Smooth muscle cell (in vitro differentiated cells): Measurements from ENCODE around the gene GRB2. TPM values are rescaled to one million over a fixed set of nuclear protein-coding genes. Genes with fewer than 3 reads are reported as not detected.

Experiments used
- DNase-seq: peaks from one replicate; lab custom pipeline; 2025; ENCODE audit not compliant: unreplicated experiment; lab: John Stamatoyannopoulos, UW
- H2AFZ ChIP-seq: fragments of 200-600 bp; sonication (generic); 2 replicates; pipeline ENCODE4 v1.6.0; 2016; ENCODE audit warnings: antibody characterized with exemption, low read depth, mild to moderate bottlenecking
- H3F3A ChIP-seq: fragments of 200-600 bp; sonication (generic); 2 replicates; pipeline ENCODE4 v1.6.0; 2017; ENCODE audit warnings: antibody characterized with exemption, low read depth
- H3K27ac ChIP-seq: fragments of 200-600 bp; sonication (generic); 2 replicates; pipeline ENCODE4 v1.5.1; 2016; ENCODE audit warnings: low read depth, mild to moderate bottlenecking
- H3K27me3 ChIP-seq: fragments of 200-600 bp; sonication (generic); 2 replicates; pipeline ENCODE4 v1.6.1; 2016; ENCODE audit warnings: low read depth, mild to moderate bottlenecking
- H3K36me3 ChIP-seq: fragments of 200-600 bp; sonication (generic); 2 replicates; pipeline ENCODE4 v1.5.1; 2016; ENCODE audit warnings: low read depth
- H3K4me1 ChIP-seq: fragments of 200-600 bp; sonication (generic); 2 replicates; pipeline ENCODE4 v1.5.1; 2016; ENCODE audit warnings: low read depth
- H3K4me2 ChIP-seq: fragments of 200-600 bp; sonication (generic); 2 replicates; pipeline ENCODE4 v1.6.0; 2016; ENCODE audit warnings: mild to moderate bottlenecking
- H3K4me3 ChIP-seq: fragments of 200-600 bp; sonication (generic); 2 replicates; pipeline ENCODE4 v1.5.1; 2016; ENCODE audit warnings: mild to moderate bottlenecking
- H3K79me2 ChIP-seq: fragments of 200-600 bp; sonication (generic); 2 replicates; pipeline ENCODE4 v1.6.0; 2016; ENCODE audit warnings: low read depth, mild to moderate bottlenecking
- H3K9ac ChIP-seq: fragments of 200-600 bp; sonication (generic); 2 replicates; pipeline ENCODE4 v1.6.0; 2016; ENCODE audit warnings: low read depth
- H3K9me3 ChIP-seq: fragments of 200-600 bp; sonication (generic); replicated peaks from 2 replicates; pipeline ENCODE4 v1.5.1; 2016; ENCODE audit warnings: low read depth
- H4K20me1 ChIP-seq: fragments of 200-600 bp; sonication (generic); 2 replicates; pipeline ENCODE4 v1.6.0; 2016; ENCODE audit warnings: low read depth
- WGBS: methylation state at CpG from one replicate; pipeline ENCODE4 v1.1.7; 2016; ENCODE audit warnings: low lambda C conversion rate; 5-methylcytosine and 5-hydroxymethylcytosine counted together
- polyA plus RNA-seq: library from polyadenylated mRNA; unstranded; fragments of >200 nt; fragmentation: Nextera tagmentation; extraction: Ambion mirVana; gene quantifications from 2 replicates; pipeline ENCODE4 v1.2.1, GENCODE V29; 2016
- total RNA-seq: library from RNA; depleted of rRNA; stranded (reverse); fragments of >200 nt; gene quantifications from 2 replicates; pipeline ENCODE4 v1.2.3, GENCODE V29; 2014
- TF ChIP-seq, protein P1 (sequence below): fragments of 200-600 bp; sonication (generic); IDR thresholded peaks from 2 replicates; pipeline ENCODE4 v1.5.1; 2017; ENCODE audit warnings: borderline replicate concordance, mild to moderate bottlenecking, antibody characterized with exemption; ENCODE audit not compliant: insufficient read depth, poor library complexity, severe bottlenecking

The GRB2 gene
- total and polyA plus RNA-seq, 2 experiments from 2014 or later, result 62.4 to 80.1 TPM

DNA sequence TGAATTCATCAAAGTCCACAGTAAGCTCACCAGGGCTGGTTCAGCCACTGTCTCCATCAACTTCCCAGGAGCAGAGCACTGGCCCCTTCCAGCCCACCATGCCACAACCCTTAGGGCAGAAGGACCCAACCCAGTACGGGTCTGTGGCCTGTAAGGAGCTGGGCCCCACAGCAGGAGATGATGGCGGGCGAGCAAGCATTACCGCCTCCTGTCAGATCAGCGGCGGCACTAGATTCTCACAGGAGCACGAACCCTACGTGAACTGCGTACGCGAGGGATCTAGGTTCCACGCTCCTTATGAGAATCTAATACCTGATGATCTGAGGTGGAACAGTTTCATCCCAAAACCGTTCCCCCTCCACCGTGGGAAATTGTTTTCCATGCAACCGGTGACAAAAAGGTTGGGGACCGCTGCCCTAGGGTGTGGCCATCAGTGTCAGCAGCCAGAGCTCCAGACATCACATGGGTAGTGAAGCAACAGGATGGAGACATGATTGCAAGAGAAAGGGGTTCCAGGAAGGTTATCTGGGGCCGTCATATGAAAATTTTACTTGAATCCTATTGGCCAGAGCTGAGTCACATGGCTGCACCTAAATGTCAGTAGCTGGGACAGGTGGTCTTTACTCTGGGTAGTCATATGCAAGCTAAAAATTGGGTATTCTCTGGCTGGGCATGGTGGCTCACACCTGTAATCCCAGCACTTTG is 103.8 kb downstream of the GRB2 start:
- Histone ChIP-seq H3K79me2 (no peaks in the 10 kb centered on the region), H3K27me3 (no peaks in the 10 kb centered on the region), H3K27ac (no peak overlapping the region), H3K9ac (no peak overlapping the region), H3K4me1 (no peaks in the 10 kb centered on the region), H4K20me1 (no peaks in the 10 kb centered on the region), H3K4me2 (no peak overlapping the region), H3K4me3 (no peak overlapping the region), H3F3A (no peaks in the 10 kb centered on the region), H2AFZ (no peak overlapping the region), H3K9me3 (no peaks in the 10 kb centered on the region), H3K36me3 (no peaks in the 10 kb centered on the region)
- TF ChIP-seq, protein P1, sequence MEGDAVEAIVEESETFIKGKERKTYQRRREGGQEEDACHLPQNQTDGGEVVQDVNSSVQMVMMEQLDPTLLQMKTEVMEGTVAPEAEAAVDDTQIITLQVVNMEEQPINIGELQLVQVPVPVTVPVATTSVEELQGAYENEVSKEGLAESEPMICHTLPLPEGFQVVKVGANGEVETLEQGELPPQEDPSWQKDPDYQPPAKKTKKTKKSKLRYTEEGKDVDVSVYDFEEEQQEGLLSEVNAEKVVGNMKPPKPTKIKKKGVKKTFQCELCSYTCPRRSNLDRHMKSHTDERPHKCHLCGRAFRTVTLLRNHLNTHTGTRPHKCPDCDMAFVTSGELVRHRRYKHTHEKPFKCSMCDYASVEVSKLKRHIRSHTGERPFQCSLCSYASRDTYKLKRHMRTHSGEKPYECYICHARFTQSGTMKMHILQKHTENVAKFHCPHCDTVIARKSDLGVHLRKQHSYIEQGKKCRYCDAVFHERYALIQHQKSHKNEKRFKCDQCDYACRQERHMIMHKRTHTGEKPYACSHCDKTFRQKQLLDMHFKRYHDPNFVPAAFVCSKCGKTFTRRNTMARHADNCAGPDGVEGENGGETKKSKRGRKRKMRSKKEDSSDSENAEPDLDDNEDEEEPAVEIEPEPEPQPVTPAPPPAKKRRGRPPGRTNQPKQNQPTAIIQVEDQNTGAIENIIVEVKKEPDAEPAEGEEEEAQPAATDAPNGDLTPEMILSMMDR, result no peak
- no peak for DNase-seq
- 88% methylated on average over 17 of the region's 17 CpGs for WGBS

DNA sequence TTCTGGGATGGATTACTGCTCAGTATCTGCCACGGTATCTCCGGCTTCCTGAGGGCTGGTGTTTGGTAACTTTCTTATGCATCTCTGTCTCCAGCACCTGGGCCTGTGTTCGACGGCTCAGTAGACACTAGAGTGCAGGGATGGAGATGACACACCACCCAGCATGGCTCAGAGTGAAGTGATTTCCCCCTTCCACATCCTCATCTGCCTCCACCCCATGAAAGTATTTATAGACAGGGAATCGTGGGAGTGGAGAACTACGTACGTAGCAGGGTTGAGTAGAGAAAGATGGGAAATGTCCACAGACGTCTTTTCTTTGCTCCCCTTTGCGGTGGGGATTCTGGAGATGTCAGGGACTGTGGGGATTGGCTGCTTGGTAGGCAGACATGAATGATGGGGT is 104.4 kb downstream of the GRB2 start:
- Histone ChIP-seq H3K9ac (no peak overlapping the region), H3K27ac (no peak overlapping the region), H2AFZ (no peak overlapping the region), H3K79me2 (no peaks in the 10 kb centered on the region), H3F3A (no peaks in the 10 kb centered on the region), H3K4me2 (no peak overlapping the region), H3K9me3 (no peaks in the 10 kb centered on the region), H3K27me3 (no peaks in the 10 kb centered on the region), H3K36me3 (no peaks in the 10 kb centered on the region), H3K4me1 (no peaks in the 10 kb centered on the region), H4K20me1 (no peaks in the 10 kb centered on the region), H3K4me3 (no peak overlapping the region)
- TF ChIP-seq, protein P1, result no peak
- 90% methylated on average over 9 of the region's 9 CpGs for whole genome bisulfite sequencing
- DNase-seq, result no peak

DNA sequence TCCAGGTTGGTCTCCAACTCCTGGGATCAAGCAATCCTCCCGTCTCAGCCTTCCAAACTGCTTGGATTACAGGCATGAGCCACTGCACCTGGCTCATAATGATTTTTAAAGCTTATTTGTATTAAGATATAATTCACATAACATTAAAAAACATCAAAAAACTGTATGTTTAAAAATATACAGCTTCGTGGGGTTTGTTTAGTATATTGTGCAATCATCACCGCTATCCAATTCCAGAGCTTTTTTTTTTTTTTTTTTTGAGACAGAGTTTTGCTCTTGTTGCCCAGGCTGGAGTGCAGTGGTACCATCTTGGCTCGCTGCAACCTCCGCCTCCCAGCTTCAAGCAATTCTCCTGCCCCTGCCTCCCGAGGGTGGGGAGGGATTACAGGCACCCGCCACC is 105.2 kb downstream of the GRB2 start:
- H3K4me3 ChIP-seq, result no peak overlapping the region
- no peak overlapping the region for H3K9ac ChIP-seq
- DNase-seq, result no peak
- no peaks in the 10 kb centered on the region for H3K79me2 ChIP-seq
- no peaks in the 10 kb centered on the region for H3K4me1 ChIP-seq
- WGBS, result 70% methylated on average over 7 of the region's 7 CpGs
- no peaks in the 10 kb centered on the region for H3K9me3 ChIP-seq
- no peaks in the 10 kb centered on the region for H4K20me1 ChIP-seq
- H3K27me3 ChIP-seq, result no peaks in the 10 kb centered on the region
- H3K4me2 ChIP-seq, result no peak overlapping the region
- H2AFZ ChIP-seq, result no peak overlapping the region
- no peaks in the 10 kb centered on the region for H3K36me3 ChIP-seq
- H3K27ac ChIP-seq, result no peak overlapping the region
- TF ChIP-seq, protein P1, result no peak
- H3F3A ChIP-seq, result no peaks in the 10 kb centered on the region
